Brain microvascular endothelial cell (primary cell): Measurements from ENCODE around the gene ADK.
"Not testable (repeated sequence)": the region's sequence is repeated elsewhere in the genome, so short reads cannot be mapped to it uniquely, and the experiment has no call there.

Source experiments
- DNase-seq: peaks from one replicate; pipeline ENCODE4 v3.0.0-alpha.2; 2020
- H3K27ac ChIP-seq: fragments of 250-450 bp; sonication (Bioruptor Pico); 2 replicates; pipeline ENCODE4 v1.5.1; 2020; ENCODE audit warnings: mild to moderate bottlenecking, moderate library complexity
- H3K27me3 ChIP-seq: fragments of 250-450 bp; sonication (Bioruptor Pico); replicated peaks from 2 replicates; pipeline ENCODE4 v1.5.1; 2020; ENCODE audit warnings: mild to moderate bottlenecking
- H3K36me3 ChIP-seq: fragments of 250-450 bp; sonication (Bioruptor Pico); replicated peaks from 2 replicates; pipeline ENCODE4 v1.5.1; 2020; ENCODE audit warnings: mild to moderate bottlenecking
- H3K4me3 ChIP-seq: 2 replicates; pipeline ENCODE4 v1.5.1; 2011; ENCODE audit warnings: low read depth, mild to moderate bottlenecking, control low read depth, low read length, moderate library complexity
- in situ Hi-C: cut with HindIII; loops from 2 replicates; pipeline ENCODE4 v1.10.0; 2017; ENCODE audit warnings: low sequenced_read_pairs, low pct_ligation_motif_present
- TF ChIP-seq, protein P1 (sequence below): IDR thresholded peaks from 2 replicates; pipeline ENCODE4 v1.5.1; 2011; ENCODE audit warnings: low read depth, mild to moderate bottlenecking, moderate library complexity, low read length, control low read depth, inconsistent platforms; ENCODE audit errors: missing control alignments

The ADK gene

DNA sequence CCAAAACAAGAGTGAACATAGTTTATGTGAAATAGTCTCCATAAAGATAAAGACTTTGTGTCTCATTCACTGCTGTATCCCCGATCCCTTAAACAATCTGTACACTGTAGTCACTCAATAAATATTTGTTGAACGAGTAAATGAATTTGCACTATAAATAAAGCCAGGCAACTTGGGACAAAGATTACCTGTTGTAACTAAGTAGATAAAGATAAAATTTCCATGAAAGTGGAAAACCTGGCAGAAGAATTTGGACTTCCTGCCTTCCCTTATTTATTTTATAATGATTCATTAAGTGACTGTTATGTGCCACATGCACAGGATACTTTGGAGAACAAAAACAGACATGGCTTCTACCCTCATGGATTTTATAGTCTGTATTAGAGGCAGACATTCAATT lies 397.7 kb downstream of the ADK start:
- in situ Hi-C loops: no loop called here
- Histone ChIP-seq H3K27me3 (no peaks in the 10 kb centered on the region), H3K36me3 (no peaks in the 10 kb centered on the region), H3K4me3 (no peak overlapping the region), H3K27ac (no peak overlapping the region)
- TF ChIP-seq, protein P1, sequence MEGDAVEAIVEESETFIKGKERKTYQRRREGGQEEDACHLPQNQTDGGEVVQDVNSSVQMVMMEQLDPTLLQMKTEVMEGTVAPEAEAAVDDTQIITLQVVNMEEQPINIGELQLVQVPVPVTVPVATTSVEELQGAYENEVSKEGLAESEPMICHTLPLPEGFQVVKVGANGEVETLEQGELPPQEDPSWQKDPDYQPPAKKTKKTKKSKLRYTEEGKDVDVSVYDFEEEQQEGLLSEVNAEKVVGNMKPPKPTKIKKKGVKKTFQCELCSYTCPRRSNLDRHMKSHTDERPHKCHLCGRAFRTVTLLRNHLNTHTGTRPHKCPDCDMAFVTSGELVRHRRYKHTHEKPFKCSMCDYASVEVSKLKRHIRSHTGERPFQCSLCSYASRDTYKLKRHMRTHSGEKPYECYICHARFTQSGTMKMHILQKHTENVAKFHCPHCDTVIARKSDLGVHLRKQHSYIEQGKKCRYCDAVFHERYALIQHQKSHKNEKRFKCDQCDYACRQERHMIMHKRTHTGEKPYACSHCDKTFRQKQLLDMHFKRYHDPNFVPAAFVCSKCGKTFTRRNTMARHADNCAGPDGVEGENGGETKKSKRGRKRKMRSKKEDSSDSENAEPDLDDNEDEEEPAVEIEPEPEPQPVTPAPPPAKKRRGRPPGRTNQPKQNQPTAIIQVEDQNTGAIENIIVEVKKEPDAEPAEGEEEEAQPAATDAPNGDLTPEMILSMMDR: no peak
- DNase-seq: no peak

DNA sequence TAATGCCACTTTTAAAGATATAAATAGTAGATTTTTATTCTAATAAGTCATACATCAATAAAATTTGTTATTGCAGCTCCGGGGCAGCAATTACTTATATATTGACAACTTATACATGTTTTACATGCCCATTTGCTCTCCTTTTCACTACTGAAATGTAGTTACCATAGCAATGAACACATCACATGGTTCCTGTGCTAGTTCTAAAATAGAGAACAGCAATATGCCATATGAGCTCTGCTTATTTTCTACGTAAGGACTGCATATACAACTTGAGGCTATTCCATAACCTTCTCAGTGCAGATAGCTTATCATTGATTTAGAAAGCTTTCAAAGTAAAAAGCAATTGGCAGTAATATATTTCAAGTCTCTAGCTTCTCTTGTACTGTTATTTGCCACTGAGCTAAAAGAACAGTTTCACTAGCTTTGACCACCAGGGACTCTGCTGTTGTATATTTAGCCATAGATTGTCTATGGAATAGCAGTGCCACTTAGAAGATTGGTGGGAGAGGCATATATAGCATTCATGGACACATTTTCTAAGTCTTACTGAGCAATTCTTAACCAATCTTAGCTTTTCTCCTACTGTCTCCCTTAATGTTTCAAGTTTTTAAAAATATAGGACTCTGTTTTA lies 405.2 kb downstream of the ADK start:
- TF ChIP-seq, protein P1: no peak
- DNase-seq: no peak
- no peak overlapping the region for H3K27ac ChIP-seq
- no peak overlapping the region for H3K4me3 ChIP-seq
- no peaks in the 10 kb centered on the region for H3K36me3 ChIP-seq
- in situ Hi-C loops: no loop called here
- no peaks in the 10 kb centered on the region for H3K27me3 ChIP-seq

DNA sequence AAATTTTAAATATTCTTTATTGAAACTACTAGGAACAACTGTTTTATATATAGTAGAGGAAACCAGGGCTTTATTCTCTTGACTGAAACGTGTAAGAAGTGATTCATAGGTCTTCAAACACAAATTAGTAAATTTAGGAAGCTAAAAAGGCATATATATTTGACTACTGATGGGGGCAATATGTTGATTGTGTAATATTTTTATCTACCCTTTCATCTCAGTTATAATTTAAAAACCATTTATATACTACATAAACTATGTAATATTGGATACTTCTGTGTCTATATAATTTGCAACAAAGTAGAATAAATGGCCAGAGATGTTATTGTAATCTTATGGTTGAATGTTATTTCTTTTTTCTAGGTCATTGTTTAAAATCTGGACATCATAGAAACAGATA lies 406.1 kb downstream of the ADK start:
- DNase-seq: no peak
- no peak overlapping the region for H3K27ac ChIP-seq
- no peaks in the 10 kb centered on the region for H3K27me3 ChIP-seq
- in situ Hi-C loops: no loop called here
- TF ChIP-seq, protein P1: no peak
- H3K36me3 ChIP-seq: no peaks in the 10 kb centered on the region
- H3K4me3 ChIP-seq: no peak overlapping the region

DNA sequence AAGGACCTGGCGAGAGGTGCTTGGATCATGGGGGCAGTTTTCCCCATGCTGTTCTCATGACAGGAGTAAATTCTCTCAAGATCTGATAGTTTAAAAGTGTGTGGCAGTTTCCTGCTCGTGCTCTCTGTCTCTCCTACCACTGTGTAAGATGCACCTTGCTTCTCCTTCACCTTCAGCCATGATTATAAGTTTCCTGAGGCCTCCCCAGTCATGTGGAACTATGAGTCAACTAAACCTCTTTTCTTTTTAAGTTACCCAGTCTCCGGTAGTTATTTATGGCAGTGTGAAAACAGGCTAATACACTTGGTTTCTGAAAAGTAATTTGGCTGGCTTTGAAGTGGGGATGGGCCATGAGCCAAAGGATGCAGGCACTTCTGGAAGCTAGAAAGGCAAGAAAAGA lies 407.4 kb downstream of the ADK start:
- in situ Hi-C loops: no loop called here
- Histone ChIP-seq H3K4me3 (no peak overlapping the region), H3K36me3 (no peaks in the 10 kb centered on the region), H3K27me3 (no peaks in the 10 kb centered on the region), H3K27ac (no peak overlapping the region)
- DNase-seq: no peak
- TF ChIP-seq, protein P1: no peak

DNA sequence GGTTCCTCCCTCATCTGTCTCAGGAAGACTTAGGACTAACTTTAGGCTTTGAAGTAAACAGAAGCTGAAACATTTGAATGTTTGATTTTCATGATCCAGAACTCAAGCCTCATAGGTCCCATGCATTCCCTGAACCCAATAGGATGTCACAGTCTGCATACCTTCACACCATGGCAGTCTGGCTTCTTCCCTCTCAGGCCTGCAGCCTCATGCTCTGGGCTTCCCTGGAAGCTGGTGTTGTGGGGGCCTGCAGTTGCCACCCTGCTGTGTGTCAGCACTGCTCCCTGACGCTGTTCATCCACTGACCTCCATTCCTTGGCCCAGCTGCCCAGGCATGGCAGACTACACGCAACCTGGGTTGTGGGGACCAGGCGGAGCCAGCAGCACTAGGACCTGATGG lies 407.9 kb downstream of the ADK start:
- no peak for DNase-seq
- H3K36me3 ChIP-seq: no peaks in the 10 kb centered on the region
- TF ChIP-seq, protein P1: no peak
- no peak overlapping the region for H3K27ac ChIP-seq
- no peak overlapping the region for H3K4me3 ChIP-seq
- H3K27me3 ChIP-seq: no peaks in the 10 kb centered on the region
- in situ Hi-C loops: no loop called here

DNA sequence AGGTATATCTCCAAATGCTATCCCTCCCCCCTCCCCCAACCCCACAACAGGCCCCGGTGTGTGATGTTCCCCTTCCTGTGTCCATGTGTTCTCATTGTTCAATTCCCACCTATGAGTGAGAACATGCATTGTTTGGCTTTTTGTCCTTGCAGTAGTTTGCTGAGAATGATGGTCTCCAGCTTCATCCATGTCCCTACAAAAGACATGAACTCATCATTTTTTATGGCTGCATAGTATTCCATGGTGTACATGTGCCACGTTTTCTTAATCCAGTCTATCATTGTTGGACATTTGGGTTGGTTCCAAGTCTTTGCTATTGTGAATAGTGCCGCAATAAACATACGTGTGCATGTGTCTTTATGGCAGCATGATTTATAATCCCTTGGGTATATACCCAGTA lies 417.9 kb downstream of the ADK start:
- H3K36me3 ChIP-seq, in situ Hi-C loops, H3K27ac ChIP-seq, H3K4me3 ChIP-seq, DNase-seq, H3K27me3 ChIP-seq: not testable (repeated sequence)

DNA sequence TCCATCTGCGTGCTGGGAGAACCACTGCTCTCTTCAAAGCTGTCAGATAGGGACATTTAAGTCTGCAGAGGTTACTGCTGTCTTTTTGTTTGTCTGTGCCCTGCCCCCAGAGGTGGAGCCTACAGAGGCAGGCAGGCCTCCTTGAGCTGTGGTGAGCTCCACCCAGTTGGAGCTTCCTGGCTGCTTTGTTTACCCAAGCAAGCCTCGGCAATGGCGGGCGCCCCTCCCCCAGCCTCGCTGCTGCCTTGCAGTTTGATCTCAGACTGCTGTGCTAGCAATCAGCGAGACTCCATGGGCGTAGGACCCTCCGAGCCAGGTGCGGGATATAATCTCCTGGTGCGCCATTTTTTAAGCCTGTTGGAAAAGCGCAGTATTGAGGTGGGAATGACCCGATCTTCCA lies 422.5 kb downstream of the ADK start:
- in situ Hi-C loops, DNase-seq, H3K27me3 ChIP-seq, H3K4me3 ChIP-seq, H3K36me3 ChIP-seq, H3K27ac ChIP-seq: not testable (repeated sequence)
